H1 (cell line): ENCODE results near the gene MBD4. TPM values are rescaled to one million over a fixed set of nuclear protein-coding genes. Genes with fewer than 3 reads are reported as not detected.

ENCODE experiments used
- CTCF ChIA-PET: fragments of 300-600 bp; sonication (Branson Sonifier 250); formaldehyde crosslinking; loops from one replicate; lab custom pipeline; 2021; ENCODE audit not compliant: partially characterized antibody; lab: Charles Lee
- POLR2A ChIA-PET: fragments of 300-600 bp; sonication (Branson Sonifier 250); formaldehyde crosslinking; loops from one replicate; lab custom pipeline; 2021; ENCODE audit warnings: inconsistent platforms; ENCODE audit not compliant: partially characterized antibody; lab: Charles Lee
- DNase-seq, 2 experiments: peaks; one replicate each; pipeline versions ENCODE4 v3.0.0 to v3.0.0-alpha.2; 2010 to 2022; ENCODE audit warnings: low spot score in 2 of 2, low read depth in 1 of 2, mixed read lengths in 1 of 2
- FAIRE-seq: peaks from 2 replicates; lab custom pipeline; 2011; peaks lifted over from hg19 to GRCh38; lab: Jason Lieb, UNC
- H2AFZ ChIP-seq: 2 replicates; pipeline ENCODE4 v1.8.1; 2012; ENCODE audit warnings: low read length, inconsistent platforms
- H2AK5ac ChIP-seq: 2 replicates; pipeline ENCODE4 v1.6.1; 2013; ENCODE audit warnings: low read depth, low read length
- H2BK120ac ChIP-seq: replicated peaks from 2 replicates; pipeline ENCODE3; 2013; ENCODE audit warnings: low read depth, low read length, inconsistent platforms
- H2BK12ac ChIP-seq: 2 replicates; pipeline ENCODE4 v1.6.1; 2013; ENCODE audit warnings: low read depth, low read length
- H2BK15ac ChIP-seq: 2 replicates; pipeline ENCODE4 v1.6.1; 2013; ENCODE audit warnings: low read length
- H2BK20ac ChIP-seq: 2 replicates; pipeline ENCODE4 v1.6.1; 2013; ENCODE audit warnings: low read length
- H2BK5ac ChIP-seq: 2 replicates; pipeline ENCODE4 v1.6.1; 2013; ENCODE audit warnings: low read depth, low read length
- H3K14ac ChIP-seq: 2 replicates; pipeline ENCODE4 v1.6.1; 2013; ENCODE audit warnings: inconsistent platforms; ENCODE audit not compliant: insufficient read length
- H3K18ac ChIP-seq: 2 replicates; pipeline ENCODE4 v1.6.1; 2013; ENCODE audit warnings: low read length; ENCODE audit errors: extremely low read depth
- H3K23ac ChIP-seq: 2 replicates; pipeline ENCODE4 v1.6.1; 2013; ENCODE audit warnings: inconsistent platforms; ENCODE audit not compliant: insufficient read length
- H3K23me2 ChIP-seq: 2 replicates; pipeline ENCODE4 v1.6.1; 2013; ENCODE audit warnings: low read depth, low read length
- H3K27ac ChIP-seq: 2 replicates; pipeline ENCODE4 v1.6.1; 2011; ENCODE audit warnings: low read depth, low read length, inconsistent platforms
- H3K27me3 ChIP-seq, 4 experiments: replicated peaks in 1 of 4; 1 replicate in 1 of 4; 2 replicates in 3 of 4; pipeline versions ENCODE4 v1.6.1 to v1.8.1; 2011 to 2013; ENCODE audit warnings: low read length in 3 of 4, mild to moderate bottlenecking in 3 of 4, inconsistent platforms in 2 of 4, mixed read lengths in 2 of 4, moderate library complexity in 1 of 4; ENCODE audit not compliant: control insufficient read depth in 3 of 4, insufficient read depth in 3 of 4; ENCODE audit errors: extremely low read depth in 1 of 4
- H3K36me3 ChIP-seq, 4 experiments: 2 replicates each; pipeline versions ENCODE4 v1.6.1 to v1.8.1; 2011 to 2013; ENCODE audit warnings: mild to moderate bottlenecking in 4 of 4, low read length in 3 of 4, moderate library complexity in 2 of 4, control low read depth in 1 of 4, inconsistent platforms in 1 of 4; ENCODE audit not compliant: insufficient read depth in 4 of 4, control insufficient read depth in 2 of 4
- H3K4ac ChIP-seq: replicated peaks from 2 replicates; pipeline ENCODE3; 2013; ENCODE audit warnings: low read length, low read depth, mixed read lengths, inconsistent platforms; ENCODE audit not compliant: insufficient read length
- H3K4me1 ChIP-seq, 4 experiments: replicated peaks in 1 of 4; 1 replicate in 1 of 4; 2 replicates in 3 of 4; pipeline versions ENCODE4 v1.6.1 to v1.8.1; 2011 to 2013; ENCODE audit warnings: low read length in 3 of 4, inconsistent platforms in 2 of 4, mixed read lengths in 1 of 4; ENCODE audit not compliant: insufficient read depth in 4 of 4, control insufficient read depth in 3 of 4
- H3K4me2 ChIP-seq, 2 experiments: 2 replicates each; pipeline versions ENCODE4 v1.6.1 to v1.8.1; 2011 to 2013; ENCODE audit warnings: low read depth in 2 of 2, low read length in 2 of 2, control low read depth in 1 of 2, inconsistent platforms in 1 of 2, mild to moderate bottlenecking in 1 of 2; ENCODE audit not compliant: insufficient read depth in 1 of 2
- H3K4me3 ChIP-seq, 4 experiments: fragments of 200-600, 300-600 bp in 1 of 4; sonication (generic), shearing (Covaris generic), sonication (Bioruptor Twin) in 1 of 4; 2 replicates each; pipeline versions ENCODE4 v1.5.1 to v1.8.1; 2011 to 2016; ENCODE audit warnings: low read length in 4 of 4, low read depth in 3 of 4, control low read depth in 2 of 4, inconsistent platforms in 2 of 4, mild to moderate bottlenecking in 2 of 4, mixed read lengths in 1 of 4, moderate library complexity in 1 of 4; ENCODE audit not compliant: insufficient read depth in 2 of 4; ENCODE audit errors: extremely low read depth in 1 of 4
- H3K56ac ChIP-seq: replicated peaks from 2 replicates; pipeline ENCODE3; 2013; ENCODE audit warnings: low read depth, mild to moderate bottlenecking, mixed read lengths, low read length, inconsistent platforms; ENCODE audit not compliant: insufficient read length
- H3K79me1 ChIP-seq: 2 replicates; pipeline ENCODE4 v1.6.1; 2013; ENCODE audit warnings: low read depth, low read length, control low read depth
- H3K79me2 ChIP-seq, 2 experiments: 2 replicates each; pipeline versions ENCODE4 v1.6.1 to v1.8.1; 2012 to 2013; ENCODE audit warnings: low read length in 2 of 2, mild to moderate bottlenecking in 2 of 2, inconsistent platforms in 1 of 2; ENCODE audit not compliant: insufficient read depth in 2 of 2, control insufficient read depth in 1 of 2
- H3K9ac ChIP-seq, 4 experiments: replicated peaks in 1 of 4; 1 replicate in 1 of 4; 2 replicates in 3 of 4; pipeline versions ENCODE4 v1.6.1 to v1.8.1; 2011 to 2013; ENCODE audit warnings: low read depth in 3 of 4, low read length in 3 of 4, control low read depth in 2 of 4, mild to moderate bottlenecking in 2 of 4, moderate library complexity in 2 of 4, inconsistent platforms in 1 of 4; ENCODE audit errors: extremely low read depth in 1 of 4
- H3K9me3 ChIP-seq, 2 experiments: 2 replicates each; pipeline versions ENCODE4 v1.6.1 to v1.8.1; 2012 to 2013; ENCODE audit warnings: mild to moderate bottlenecking in 2 of 2, moderate library complexity in 2 of 2, control low read depth in 1 of 2, inconsistent platforms in 1 of 2, low read depth in 1 of 2, low read length in 1 of 2, mixed read lengths in 1 of 2; ENCODE audit not compliant: insufficient read depth in 2 of 2
- H4K20me1 ChIP-seq, 2 experiments: replicated peaks in 1 of 2; 2 replicates each; pipeline versions ENCODE3 to v1.8.1; 2011 to 2013; ENCODE audit warnings: inconsistent platforms in 2 of 2, low read length in 2 of 2, mild to moderate bottlenecking in 1 of 2; ENCODE audit not compliant: insufficient read depth in 2 of 2, control insufficient read depth in 1 of 2
- H4K5ac ChIP-seq: 2 replicates; pipeline ENCODE4 v1.6.1; 2013; ENCODE audit warnings: low read length, low read depth, mixed read lengths, inconsistent platforms; ENCODE audit not compliant: insufficient read length
- H4K8ac ChIP-seq: 2 replicates; pipeline ENCODE4 v1.8.0; 2013; ENCODE audit warnings: mild to moderate bottlenecking, moderate library complexity, low read length, inconsistent platforms; ENCODE audit not compliant: insufficient read depth; ENCODE audit errors: extremely low read depth
- H4K91ac ChIP-seq: replicated peaks from 2 replicates; pipeline ENCODE3; 2013; ENCODE audit warnings: low read length, mixed read lengths, inconsistent platforms; ENCODE audit not compliant: insufficient read length
- MAX ChIP-seq: IDR thresholded peaks from 2 replicates; pipeline ENCODE4 v1.6.1; 2012; ENCODE audit warnings: inconsistent platforms
- PHF8 ChIP-seq: fragments of 200-600 bp; sonication (generic); conservative IDR thresholded peaks from 2 replicates; pipeline ENCODE4 v1.7.1; 2012; ENCODE audit warnings: low read depth, mild to moderate bottlenecking, inconsistent platforms, low read length, moderate library complexity
- RFX5 ChIP-seq: IDR thresholded peaks from 2 replicates; pipeline ENCODE4 v1.6.1; 2011; ENCODE audit warnings: low read depth, low read length, improper control_type of control experiment, borderline replicate concordance
- RNF2 ChIP-seq: fragments of 200-900, 300-1000 bp; sonication (generic); IDR thresholded peaks from 2 replicates; pipeline ENCODE4 v1.7.1; 2016; ENCODE audit warnings: borderline replicate concordance, low read depth, mild to moderate bottlenecking, antibody characterized with exemption, low read length; ENCODE audit not compliant: poor library complexity, severe bottlenecking; ENCODE audit errors: missing control alignments
- SP2 ChIP-seq: IDR thresholded peaks from 2 replicates; pipeline ENCODE4 v1.6.1; 2012; ENCODE audit warnings: mild to moderate bottlenecking, low read length, inconsistent platforms
- TAF1 ChIP-seq: IDR thresholded peaks from 2 replicates; pipeline ENCODE4 v1.6.1; 2011; ENCODE audit warnings: mild to moderate bottlenecking, low read depth, low read length
- YY1 ChIP-seq: IDR thresholded peaks from 2 replicates; pipeline ENCODE4 v1.6.1; 2011; ENCODE audit warnings: low read depth, mild to moderate bottlenecking, low read length
- WGBS, 2 experiments: shearing (Covaris generic) in 1 of 2; methylation state at CpG; one replicate each; pipeline versions ENCODE4 v1.1.6 to v1.1.7; 2013 to 2015; ENCODE audit warnings: low lambda C conversion rate in 2 of 2, mixed read lengths in 2 of 2, inconsistent platforms in 1 of 2, low coverage in 1 of 2, missing lambda C conversion rate in 1 of 2; ENCODE audit not compliant: insufficient replicate concordance in 2 of 2, insufficient coverage in 1 of 2, insufficient read length in 1 of 2; ENCODE audit errors: extremely low coverage in 1 of 2, missing lambda C conversion rate in 1 of 2; 5-methylcytosine and 5-hydroxymethylcytosine counted together
- polyA plus RNA-seq, 7 experiments: library from polyadenylated mRNA; depleted of rRNA in 3 of 7; stranded (reverse) in 5 of 7; unstranded in 2 of 7; fragments of >200 nt in 5 of 7; fragments of 200-250 nt in 2 of 7; gene quantifications; 1 replicate in 5 of 7; 2 replicates in 1 of 7; 4 replicates in 1 of 7; pipeline versions ENCODE4 v1.2.1 to v1.2.3, GENCODE V29; 2011 to 2013; ENCODE audit warnings: missing spikeins in 2 of 7, mixed read lengths in 2 of 7
- total RNA-seq: library from RNA; stranded (reverse); fragmentation: NEBNext Ultra II Directional; extraction: Animal tissue kit (Norgen Biotek cat#: 25700); gene quantifications from 2 replicates; pipeline ENCODE4 v1.2.1, GENCODE V29; 2021

MBD4 gene
- total and polyA plus RNA-seq, 2 of the 8 experiments (the other 6 are each of a cell fraction or from before 2014, with no cell fraction given), result 11.2 to 35.8 TPM

- H3K27me3 ChIP-seq, result no peaks in the 10 kb centered on the region
- no peak overlapping the region for H3K4me2 ChIP-seq
- no peak overlapping the region for H4K8ac ChIP-seq
- no peak overlapping the region for H2BK120ac ChIP-seq
- no peak overlapping the region for H3K27ac ChIP-seq
- ChIA-PET CTCF (interaction anchor here (1.2 to 2.8 kb wide), 2 partner anchors 11 to 51 kb away, joined by 3 to 10 read pairs; no protein-coding TSS in a partner anchor), POLR2A (interaction anchor here (1.4 kb wide), 1 partner anchor 118 kb away, joined by 5 read pairs; a partner anchor contains a TSS)
- no peak overlapping the region for H4K5ac ChIP-seq
- DNase-seq (no peak), FAIRE-seq (no peak)
- H3K4me1 ChIP-seq, result peaks cover 0 to 9% (median 5%) of the 10 kb centered on the region in 4 experiments; a peak in 6 of 7 replicates
- H2BK12ac ChIP-seq, result no peak overlapping the region
- H3K23ac ChIP-seq, result no peak overlapping the region
- no peak overlapping the region for H3K14ac ChIP-seq
- H3K9ac ChIP-seq, result no peak overlapping the region
- no peak for TF ChIP-seq MAX
- TF ChIP-seq RNF2, result no peak
- TF ChIP-seq RFX5, result no peak
- no peak for TF ChIP-seq YY1
- no peak for TF ChIP-seq TAF1
- no peak for TF ChIP-seq PHF8
- TF ChIP-seq SP2, result no peak
- H2BK20ac ChIP-seq, result no peak overlapping the region
- H3K36me3 ChIP-seq, result peaks cover 21 to 69% (median 48%) of the 10 kb centered on the region in 4 experiments
- H2BK15ac ChIP-seq, result no peak overlapping the region
- H4K20me1 ChIP-seq, result no peaks in the 10 kb centered on the region
- no peaks in the 10 kb centered on the region for H3K79me1 ChIP-seq
- H4K91ac ChIP-seq, result no peak overlapping the region
- H3K56ac ChIP-seq, result no peak overlapping the region
- peaks cover 0 to 29% of the 10 kb centered on the region in 2 experiments; a peak in 3 of 4 replicates for H3K79me2 ChIP-seq
- no peak overlapping the region for H3K4me3 ChIP-seq
- H3K23me2 ChIP-seq, result no peaks in the 10 kb centered on the region; the same call in 1 of the 2 replicates
- no peak overlapping the region for H3K4ac ChIP-seq
- H3K9me3 ChIP-seq, result no peaks in the 10 kb centered on the region
- no peak overlapping the region for H2AK5ac ChIP-seq
- H2AFZ ChIP-seq, result no peak overlapping the region
- WGBS, 2 experiments, result 79% methylated on average over 1 of the region's 1 CpG; no CpG with 5 or more reads in 1 of the 2 experiments
- no peak overlapping the region for H3K18ac ChIP-seq
- no peak overlapping the region for H2BK5ac ChIP-seq
These were observed 5.6 kb downstream of the MBD4 start for GRCh38 chr3:129434140-129434539.
